Testis (tissue), 3 donors: ENCODE measurements around the gene TBC1D5. TPM values are rescaled to one million over a fixed set of nuclear protein-coding genes. Genes with fewer than 3 reads are reported as not detected.

Experiments used
- DNase-seq: peaks from one replicate; pipeline ENCODE4 v3.0.0-alpha.2; 2019
- H3K27ac ChIP-seq, 2 donors: fragments of 200-600 bp; sonication (generic); one replicate each; pipeline ENCODE4 v1.5.1; 2019
- H3K27me3 ChIP-seq: fragments of 200-600 bp; sonication (generic); one replicate; pipeline ENCODE4 v1.5.1; 2019
- H3K36me3 ChIP-seq: fragments of 200-600 bp; sonication (generic); one replicate; pipeline ENCODE4 v1.5.1; 2017; ENCODE audit warnings: low read depth; ENCODE audit errors: missing control alignments
- H3K4me1 ChIP-seq: fragments of 200-600 bp; sonication (generic); one replicate; pipeline ENCODE4 v1.5.1; 2019
- H3K4me3 ChIP-seq, 2 donors: fragments of 200-600 bp; sonication (generic); one replicate each; pipeline ENCODE4 v1.5.1; 2017 to 2019
- H3K9me3 ChIP-seq: fragments of 200-600 bp; sonication (generic); one replicate; pipeline ENCODE4 v1.5.1; 2017
- CTCF ChIP-seq, 3 experiments: fragments of 450-650 bp in 2 of 3; fragments of 200-600 bp in 1 of 3; sonication (generic) in 1 of 3; IDR thresholded peaks; one replicate each; pipeline ENCODE4 v1.5.1; 2016 to 2019; ENCODE audit warnings: antibody characterized with exemption in 3 of 3, mild to moderate bottlenecking in 2 of 3, moderate library complexity in 1 of 3
- POLR2A ChIP-seq: fragments of 450-650 bp; IDR thresholded peaks from one replicate; pipeline ENCODE4 v1.6.1; 2017; ENCODE audit warnings: antibody characterized with exemption, mild to moderate bottlenecking, moderate library complexity
- WGBS, 2 donors: methylation state at CpG; one replicate each; pipeline ENCODE4 v1.1.5; 2018; 5-methylcytosine and 5-hydroxymethylcytosine counted together
- intact Hi-C: fragments of 100-400 bp; cut with DNase I; formaldehyde crosslinking; loops from one replicate; pipeline ENCODE4 v1.15.1; 2023; ENCODE audit warnings: low total_unique reads
- polyA plus RNA-seq: library from polyadenylated mRNA; stranded (reverse); fragments of 350-450 nt; fragmentation: Illumina TruSeq; extraction: RNeasy Lipid Tissue Mini Kit (QIAGEN cat#74804); gene quantifications from one replicate; pipeline ENCODE4 v1.2.3, GENCODE V29; 2014; ENCODE audit warnings: low read depth, low replicate concordance; ENCODE audit not compliant: insufficient read depth
- total RNA-seq, 2 donors: library from RNA; depleted of rRNA; stranded (reverse); fragments of >200 nt; gene quantifications; one replicate each; pipeline ENCODE4 v1.2.3, GENCODE V29; 2016

Gene TBC1D5
- total and polyA plus RNA-seq, 3 donors from 2014 or later, result 47.8 to 98.1 (median 95.4) TPM

GRCh38 chr3:17333893-17334292, 408.5 kb downstream of the TBC1D5 start:
- intact Hi-C loops, result no loop called here
- no peaks in the 10 kb centered on the region for H3K27me3 ChIP-seq
- TF ChIP-seq CTCF (IDR thresholded peaks at IDR 0.05) (no peak), POLR2A (no peak)
- H3K27ac ChIP-seq, result no peak overlapping the region
- H3K4me3 ChIP-seq, result no peak overlapping the region
- 89 to 90% methylated on average over 2 of the region's 2 CpGs for WGBS, 2 donors
- H3K9me3 ChIP-seq, result no peaks in the 10 kb centered on the region
- H3K4me1 ChIP-seq, result peaks cover 14% of the 10 kb centered on the region
- DNase-seq, result no peak
- H3K36me3 ChIP-seq, result no peaks in the 10 kb centered on the region

- WGBS, 2 donors, result 72 to 82% methylated on average over 1 of the region's 1 CpG
- no peak for DNase-seq
- Histone ChIP-seq H3K27me3 (no peaks in the 10 kb centered on the region), H3K4me3 (no peak overlapping the region), H3K4me1 (peaks cover 14% of the 10 kb centered on the region), H3K9me3 (no peaks in the 10 kb centered on the region), H3K36me3 (no peaks in the 10 kb centered on the region), H3K27ac (no peak overlapping the region)
- intact Hi-C loops, result no loop called here
- TF ChIP-seq POLR2A, result no peak
- TF ChIP-seq CTCF (IDR thresholded peaks at IDR 0.05), result no peak
Measured at GRCh38 chr3:17333446-17333845, 409.0 kb downstream of the TBC1D5 start.

GRCh38 chr3:17330660-17331059, 411.8 kb downstream of the TBC1D5 start:
- peaks cover 5% of the 10 kb centered on the region for H3K4me1 ChIP-seq
- H3K4me3 ChIP-seq, result no peak overlapping the region
- no peak for DNase-seq
- no peaks in the 10 kb centered on the region for H3K9me3 ChIP-seq
- intact Hi-C loops, result no loop called here
- H3K27me3 ChIP-seq, result no peaks in the 10 kb centered on the region
- no peaks in the 10 kb centered on the region for H3K36me3 ChIP-seq
- no peak for TF ChIP-seq POLR2A
- no peak for TF ChIP-seq CTCF (IDR thresholded peaks at IDR 0.05)
- no peak overlapping the region for H3K27ac ChIP-seq

GRCh38 chr3:17329927-17330326, 412.5 kb downstream of the TBC1D5 start:
- intact Hi-C loops, result no loop called here
- no peak for DNase-seq
- Histone ChIP-seq H3K4me3 (no peak overlapping the region), H3K9me3 (no peaks in the 10 kb centered on the region), H3K27me3 (no peaks in the 10 kb centered on the region), H3K4me1 (no peaks in the 10 kb centered on the region), H3K36me3 (no peaks in the 10 kb centered on the region), H3K27ac (no peak overlapping the region)
- TF ChIP-seq CTCF (IDR thresholded peaks at IDR 0.05), result no peak
- no peak for TF ChIP-seq POLR2A
- WGBS, 2 donors, result 95 to 100% methylated on average over 1 of the region's 1 CpG

- H3K4me1 ChIP-seq, result peaks cover 5% of the 10 kb centered on the region
- H3K4me3 ChIP-seq, result no peak overlapping the region
- no peak for TF ChIP-seq POLR2A
- no peak for TF ChIP-seq CTCF (IDR thresholded peaks at IDR 0.05)
- intact Hi-C loops, result no loop called here
- H3K36me3 ChIP-seq, result no peaks in the 10 kb centered on the region
- no peak for DNase-seq
- H3K9me3 ChIP-seq, result no peaks in the 10 kb centered on the region
- WGBS, 2 donors, result 52% methylated on average over 5 of the region's 5 CpGs
- no peaks in the 10 kb centered on the region for H3K27me3 ChIP-seq
- H3K27ac ChIP-seq, result no peak overlapping the region
Measured at GRCh38 chr3:17322106-17322793, 420.2 kb downstream of the TBC1D5 start.
